Measurements from ENCODE around the gene ATF7IP2. TPM values are rescaled to one million over a fixed set of nuclear protein-coding genes. Genes with fewer than 3 reads are reported as not detected.

The ATF7IP2 gene
- total and polyA plus RNA-seq, 2 donors (not counting 1 experiment from before 2014, with no cell fraction given), result 0.89 to 1.2 TPM

- TF ChIP-seq CTCF (conservative IDR thresholded peaks at IDR 0.05 in 1 of 2, IDR thresholded peaks at IDR 0.05 in 1 of 2; ENCODE audit: low read depth in 1 of 2, low read length in 2 of 2), result no peak
- Histone ChIP-seq H4K20me1 (ENCODE audit: control insufficient read depth, extremely low read depth, insufficient read depth, low read length) (no peaks in the 10 kb centered on the region), H2AFZ (ENCODE audit: low read length) (no peak overlapping the region), H3K27me3 (ENCODE audit: control insufficient read depth, insufficient read depth, low read length) (no peaks in the 10 kb centered on the region), H3K9me3 (ENCODE audit: control insufficient read depth, insufficient read depth, low read depth, low read length) (no peaks in the 10 kb centered on the region), H3K36me3 (ENCODE audit: control insufficient read depth, insufficient read depth, low read length) (no peaks in the 10 kb centered on the region), H3K27ac (ENCODE audit: insufficient read depth, low read length) (no peak overlapping the region), H3K9ac (ENCODE audit: insufficient read depth, low read length) (no peak overlapping the region), H3K79me2 (ENCODE audit: control insufficient read depth, insufficient read depth, low read length) (no peaks in the 10 kb centered on the region), H3K4me1 (ENCODE audit: control insufficient read depth, extremely low read depth, insufficient read depth, low read length) (no peaks in the 10 kb centered on the region), H3K4me2 (ENCODE audit: extremely low read depth, insufficient read depth, low read length) (no peak overlapping the region), H3K4me3 (replicated peaks in 1 of 4; ENCODE audit: control extremely low read depth in 1 of 4, insufficient read depth in 1 of 4, low read depth in 3 of 4, low read length in 4 of 4) (no peak overlapping the region)
- DNase-seq (ENCODE audit: low read depth in 2 of 2), result no peak
Observed at GRCh38 chr16:10528635-10529034, 142.8 kb downstream of the ATF7IP2 start.

GRCh38 chr16:10529895-10530669 lies 144.2 kb downstream of the ATF7IP2 start:
- Histone ChIP-seq H3K27me3 (ENCODE audit: control insufficient read depth, insufficient read depth, low read length) (no peaks in the 10 kb centered on the region), H3K79me2 (ENCODE audit: control insufficient read depth, insufficient read depth, low read length) (no peaks in the 10 kb centered on the region), H3K4me3 (replicated peaks in 1 of 4; ENCODE audit: control extremely low read depth in 1 of 4, insufficient read depth in 1 of 4, low read depth in 3 of 4, low read length in 4 of 4) (no peak overlapping the region), H3K36me3 (ENCODE audit: control insufficient read depth, insufficient read depth, low read length) (no peaks in the 10 kb centered on the region), H3K27ac (ENCODE audit: insufficient read depth, low read length) (no peak overlapping the region), H2AFZ (ENCODE audit: low read length) (no peak overlapping the region), H3K4me2 (ENCODE audit: extremely low read depth, insufficient read depth, low read length) (no peak overlapping the region), H4K20me1 (ENCODE audit: control insufficient read depth, extremely low read depth, insufficient read depth, low read length) (no peaks in the 10 kb centered on the region), H3K9ac (ENCODE audit: insufficient read depth, low read length) (no peak overlapping the region), H3K9me3 (ENCODE audit: control insufficient read depth, insufficient read depth, low read depth, low read length) (no peaks in the 10 kb centered on the region), H3K4me1 (ENCODE audit: control insufficient read depth, extremely low read depth, insufficient read depth, low read length) (no peaks in the 10 kb centered on the region)
- TF ChIP-seq EZH2 (IDR thresholded peaks at IDR 0.05; ENCODE audit: low read length, missing control alignments) (no peak), CTCF (conservative IDR thresholded peaks at IDR 0.05 in 1 of 2, IDR thresholded peaks at IDR 0.05 in 1 of 2; ENCODE audit: low read depth in 1 of 2, low read length in 2 of 2) (no peak)
- no peak for DNase-seq (ENCODE audit: low read depth in 2 of 2)

GRCh38 chr16:10530685-10531084 lies 144.8 kb downstream of the ATF7IP2 start:
- Histone ChIP-seq H3K9me3 (ENCODE audit: control insufficient read depth, insufficient read depth, low read depth, low read length) (no peaks in the 10 kb centered on the region), H3K36me3 (ENCODE audit: control insufficient read depth, insufficient read depth, low read length) (no peaks in the 10 kb centered on the region), H2AFZ (ENCODE audit: low read length) (no peak overlapping the region), H3K9ac (ENCODE audit: insufficient read depth, low read length) (no peak overlapping the region), H3K79me2 (ENCODE audit: control insufficient read depth, insufficient read depth, low read length) (no peaks in the 10 kb centered on the region), H4K20me1 (ENCODE audit: control insufficient read depth, extremely low read depth, insufficient read depth, low read length) (no peaks in the 10 kb centered on the region), H3K4me3 (replicated peaks in 1 of 4; ENCODE audit: control extremely low read depth in 1 of 4, insufficient read depth in 1 of 4, low read depth in 3 of 4, low read length in 4 of 4) (no peak overlapping the region), H3K4me1 (ENCODE audit: control insufficient read depth, extremely low read depth, insufficient read depth, low read length) (no peaks in the 10 kb centered on the region), H3K4me2 (ENCODE audit: extremely low read depth, insufficient read depth, low read length) (no peak overlapping the region), H3K27me3 (ENCODE audit: control insufficient read depth, insufficient read depth, low read length) (no peaks in the 10 kb centered on the region), H3K27ac (ENCODE audit: insufficient read depth, low read length) (no peak overlapping the region)
- TF ChIP-seq CTCF (conservative IDR thresholded peaks at IDR 0.05 in 1 of 2, IDR thresholded peaks at IDR 0.05 in 1 of 2; ENCODE audit: low read depth in 1 of 2, low read length in 2 of 2), result no peak
- no peak for DNase-seq (ENCODE audit: low read depth in 2 of 2)
